ENCODE measurements around the gene LDB2. TPM values are rescaled to one million over a fixed set of nuclear protein-coding genes. Genes with fewer than 3 reads are reported as not detected.

LDB2 gene
- total and polyA plus RNA-seq, 2 donors (not counting 1 experiment from before 2014, with no cell fraction given), result 41.6 to 78.3 TPM

DNA sequence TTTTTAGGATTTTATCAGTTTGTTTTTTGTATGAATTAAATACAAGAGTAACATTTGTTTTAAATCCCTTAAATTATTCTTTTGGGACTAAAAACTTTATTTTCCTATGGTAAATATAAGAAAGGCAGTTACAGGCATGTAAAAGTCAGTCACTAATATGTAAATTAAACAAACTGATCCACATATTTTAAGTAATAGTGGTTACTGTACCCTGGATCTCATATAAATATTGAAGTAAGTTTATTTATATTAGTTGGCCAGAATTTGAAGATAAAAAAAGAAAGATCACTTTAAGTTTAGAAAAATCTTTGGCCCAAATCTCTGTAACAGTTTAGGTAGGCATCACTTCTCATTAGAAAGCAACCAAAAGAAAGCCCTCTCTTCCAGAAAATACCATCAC lies 45.8 kb downstream of the LDB2 start:
- DNase-seq (ENCODE audit: low read depth in 2 of 2), result peak in 1 of 2 donors; percentile 28
- Histone ChIP-seq H3K79me2 (ENCODE audit: control insufficient read depth, insufficient read depth, low read length) (no peaks in the 10 kb centered on the region), H3K9ac (ENCODE audit: insufficient read depth, low read length) (no peak overlapping the region), H3K9me3 (ENCODE audit: control insufficient read depth, insufficient read depth, low read depth, low read length) (no peaks in the 10 kb centered on the region), H3K36me3 (ENCODE audit: control insufficient read depth, insufficient read depth, low read length) (no peaks in the 10 kb centered on the region), H3K4me3 (replicated peaks in 1 of 4; ENCODE audit: control extremely low read depth in 1 of 4, insufficient read depth in 1 of 4, low read depth in 3 of 4, low read length in 4 of 4) (no peak overlapping the region), H3K27me3 (ENCODE audit: control insufficient read depth, insufficient read depth, low read length) (no peaks in the 10 kb centered on the region), H3K4me1 (ENCODE audit: control insufficient read depth, extremely low read depth, insufficient read depth, low read length) (peaks cover 3% of the 10 kb centered on the region), H2AFZ (ENCODE audit: low read length) (no peak overlapping the region), H3K4me2 (ENCODE audit: extremely low read depth, insufficient read depth, low read length) (peak overlapping the region; percentile 15), H3K27ac (ENCODE audit: insufficient read depth, low read length) (no peak overlapping the region), H4K20me1 (ENCODE audit: control insufficient read depth, extremely low read depth, insufficient read depth, low read length) (no peaks in the 10 kb centered on the region)
- no peak for TF ChIP-seq EZH2 (IDR thresholded peaks at IDR 0.05; ENCODE audit: low read length, missing control alignments)
- TF ChIP-seq, protein P1, sequence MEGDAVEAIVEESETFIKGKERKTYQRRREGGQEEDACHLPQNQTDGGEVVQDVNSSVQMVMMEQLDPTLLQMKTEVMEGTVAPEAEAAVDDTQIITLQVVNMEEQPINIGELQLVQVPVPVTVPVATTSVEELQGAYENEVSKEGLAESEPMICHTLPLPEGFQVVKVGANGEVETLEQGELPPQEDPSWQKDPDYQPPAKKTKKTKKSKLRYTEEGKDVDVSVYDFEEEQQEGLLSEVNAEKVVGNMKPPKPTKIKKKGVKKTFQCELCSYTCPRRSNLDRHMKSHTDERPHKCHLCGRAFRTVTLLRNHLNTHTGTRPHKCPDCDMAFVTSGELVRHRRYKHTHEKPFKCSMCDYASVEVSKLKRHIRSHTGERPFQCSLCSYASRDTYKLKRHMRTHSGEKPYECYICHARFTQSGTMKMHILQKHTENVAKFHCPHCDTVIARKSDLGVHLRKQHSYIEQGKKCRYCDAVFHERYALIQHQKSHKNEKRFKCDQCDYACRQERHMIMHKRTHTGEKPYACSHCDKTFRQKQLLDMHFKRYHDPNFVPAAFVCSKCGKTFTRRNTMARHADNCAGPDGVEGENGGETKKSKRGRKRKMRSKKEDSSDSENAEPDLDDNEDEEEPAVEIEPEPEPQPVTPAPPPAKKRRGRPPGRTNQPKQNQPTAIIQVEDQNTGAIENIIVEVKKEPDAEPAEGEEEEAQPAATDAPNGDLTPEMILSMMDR (conservative IDR thresholded peaks at IDR 0.05 in 1 of 2, IDR thresholded peaks at IDR 0.05 in 1 of 2; ENCODE audit: low read depth in 1 of 2, low read length in 2 of 2), result no peak

DNA sequence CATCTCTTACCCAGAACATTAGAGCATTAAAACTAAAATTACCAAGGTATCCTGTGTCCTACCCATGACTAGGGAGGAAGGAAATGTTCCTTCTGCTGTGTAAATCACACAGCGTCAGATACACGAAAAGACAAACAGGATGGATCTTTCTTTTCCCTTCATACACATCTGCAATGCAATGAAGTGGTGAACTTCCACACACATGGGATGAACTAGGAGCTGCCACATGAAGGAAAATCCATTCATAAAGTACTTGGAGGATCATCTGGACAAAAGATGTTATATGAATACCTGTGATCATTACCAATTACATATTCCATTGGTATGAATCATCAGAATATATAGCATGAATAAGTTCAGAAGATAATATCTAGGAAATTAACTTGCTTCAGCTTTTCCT lies 46.2 kb downstream of the LDB2 start:
- Histone ChIP-seq H3K36me3 (ENCODE audit: control insufficient read depth, insufficient read depth, low read length) (no peaks in the 10 kb centered on the region), H3K27me3 (ENCODE audit: control insufficient read depth, insufficient read depth, low read length) (no peaks in the 10 kb centered on the region), H3K27ac (ENCODE audit: insufficient read depth, low read length) (no peak overlapping the region), H3K9me3 (ENCODE audit: control insufficient read depth, insufficient read depth, low read depth, low read length) (no peaks in the 10 kb centered on the region), H3K9ac (ENCODE audit: insufficient read depth, low read length) (no peak overlapping the region), H3K79me2 (ENCODE audit: control insufficient read depth, insufficient read depth, low read length) (no peaks in the 10 kb centered on the region), H2AFZ (ENCODE audit: low read length) (no peak overlapping the region), H3K4me3 (replicated peaks in 1 of 4; ENCODE audit: control extremely low read depth in 1 of 4, insufficient read depth in 1 of 4, low read depth in 3 of 4, low read length in 4 of 4) (no peak overlapping the region), H3K4me1 (ENCODE audit: control insufficient read depth, extremely low read depth, insufficient read depth, low read length) (peaks cover 3% of the 10 kb centered on the region), H4K20me1 (ENCODE audit: control insufficient read depth, extremely low read depth, insufficient read depth, low read length) (no peaks in the 10 kb centered on the region), H3K4me2 (ENCODE audit: extremely low read depth, insufficient read depth, low read length) (peak overlapping the region; percentile 16)
- DNase-seq (ENCODE audit: low read depth in 2 of 2), result no peak
- no peak for TF ChIP-seq EZH2 (IDR thresholded peaks at IDR 0.05; ENCODE audit: low read length, missing control alignments)
- TF ChIP-seq, protein P1 (conservative IDR thresholded peaks at IDR 0.05 in 1 of 2, IDR thresholded peaks at IDR 0.05 in 1 of 2; ENCODE audit: low read depth in 1 of 2, low read length in 2 of 2), result no peak

DNA sequence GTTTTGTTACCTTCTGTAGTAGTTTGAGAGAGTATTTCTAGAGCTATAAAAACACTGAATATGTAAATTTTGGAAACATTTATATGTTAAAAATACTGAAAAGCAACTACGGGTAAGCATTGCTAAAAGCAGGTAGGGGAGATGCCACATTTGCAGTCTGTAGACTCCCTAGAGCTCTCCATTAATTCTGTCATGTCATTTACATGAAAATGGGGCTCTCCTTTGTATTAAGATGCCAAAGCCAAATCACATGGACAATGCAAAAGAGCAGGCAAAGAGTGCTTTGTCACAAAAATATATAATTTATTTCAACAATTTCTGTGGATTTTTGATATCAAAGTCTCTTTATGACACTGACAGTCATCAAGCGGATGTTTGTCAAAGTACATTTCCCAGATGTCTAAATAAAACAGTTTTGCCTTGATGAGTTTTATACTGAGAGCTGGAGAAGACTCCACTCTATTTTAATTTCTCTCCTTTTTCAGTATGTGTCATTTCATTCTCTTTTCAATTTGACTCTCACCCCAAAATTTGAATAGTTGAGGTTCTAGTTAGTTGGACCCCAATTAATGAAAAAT lies 51.8 kb downstream of the LDB2 start:
- H2AFZ ChIP-seq (ENCODE audit: low read length), result no peak overlapping the region

More for the DNA sequence above, 51.8 kb downstream of the LDB2 start:
- no peak overlapping the region for H3K9ac ChIP-seq (ENCODE audit: insufficient read depth, low read length)
- H3K4me3 ChIP-seq (replicated peaks in 1 of 4; ENCODE audit: control extremely low read depth in 1 of 4, insufficient read depth in 1 of 4, low read depth in 3 of 4, low read length in 4 of 4), result no peak overlapping the region
- H3K4me2 ChIP-seq (ENCODE audit: extremely low read depth, insufficient read depth, low read length), result no peak overlapping the region
- DNase-seq (ENCODE audit: low read depth in 2 of 2), result no peak
- H3K4me1 ChIP-seq (ENCODE audit: control insufficient read depth, extremely low read depth, insufficient read depth, low read length), result peaks cover 12% of the 10 kb centered on the region
- no peaks in the 10 kb centered on the region for H3K36me3 ChIP-seq (ENCODE audit: control insufficient read depth, insufficient read depth, low read length)
- no peaks in the 10 kb centered on the region for H4K20me1 ChIP-seq (ENCODE audit: control insufficient read depth, extremely low read depth, insufficient read depth, low read length)
- H3K27me3 ChIP-seq (ENCODE audit: control insufficient read depth, insufficient read depth, low read length), result no peaks in the 10 kb centered on the region
- H3K79me2 ChIP-seq (ENCODE audit: control insufficient read depth, insufficient read depth, low read length), result no peaks in the 10 kb centered on the region
- TF ChIP-seq, protein P1 (conservative IDR thresholded peaks at IDR 0.05 in 1 of 2, IDR thresholded peaks at IDR 0.05 in 1 of 2; ENCODE audit: low read depth in 1 of 2, low read length in 2 of 2), result no peak
- TF ChIP-seq EZH2 (IDR thresholded peaks at IDR 0.05; ENCODE audit: low read length, missing control alignments), result no peak
- no peaks in the 10 kb centered on the region for H3K9me3 ChIP-seq (ENCODE audit: control insufficient read depth, insufficient read depth, low read depth, low read length)
- no peak overlapping the region for H3K27ac ChIP-seq (ENCODE audit: insufficient read depth, low read length)
